Measurements from ENCODE around the gene ANAPC5. TPM values are rescaled to one million over a fixed set of nuclear protein-coding genes. Genes with fewer than 3 reads are reported as not detected.

The ANAPC5 gene, protein sequence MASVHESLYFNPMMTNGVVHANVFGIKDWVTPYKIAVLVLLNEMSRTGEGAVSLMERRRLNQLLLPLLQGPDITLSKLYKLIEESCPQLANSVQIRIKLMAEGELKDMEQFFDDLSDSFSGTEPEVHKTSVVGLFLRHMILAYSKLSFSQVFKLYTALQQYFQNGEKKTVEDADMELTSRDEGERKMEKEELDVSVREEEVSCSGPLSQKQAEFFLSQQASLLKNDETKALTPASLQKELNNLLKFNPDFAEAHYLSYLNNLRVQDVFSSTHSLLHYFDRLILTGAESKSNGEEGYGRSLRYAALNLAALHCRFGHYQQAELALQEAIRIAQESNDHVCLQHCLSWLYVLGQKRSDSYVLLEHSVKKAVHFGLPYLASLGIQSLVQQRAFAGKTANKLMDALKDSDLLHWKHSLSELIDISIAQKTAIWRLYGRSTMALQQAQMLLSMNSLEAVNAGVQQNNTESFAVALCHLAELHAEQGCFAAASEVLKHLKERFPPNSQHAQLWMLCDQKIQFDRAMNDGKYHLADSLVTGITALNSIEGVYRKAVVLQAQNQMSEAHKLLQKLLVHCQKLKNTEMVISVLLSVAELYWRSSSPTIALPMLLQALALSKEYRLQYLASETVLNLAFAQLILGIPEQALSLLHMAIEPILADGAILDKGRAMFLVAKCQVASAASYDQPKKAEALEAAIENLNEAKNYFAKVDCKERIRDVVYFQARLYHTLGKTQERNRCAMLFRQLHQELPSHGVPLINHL
- total RNA-seq (100 to 1,000 TPM; 133 TPM), polyA plus RNA-seq (148 TPM)

DNA sequence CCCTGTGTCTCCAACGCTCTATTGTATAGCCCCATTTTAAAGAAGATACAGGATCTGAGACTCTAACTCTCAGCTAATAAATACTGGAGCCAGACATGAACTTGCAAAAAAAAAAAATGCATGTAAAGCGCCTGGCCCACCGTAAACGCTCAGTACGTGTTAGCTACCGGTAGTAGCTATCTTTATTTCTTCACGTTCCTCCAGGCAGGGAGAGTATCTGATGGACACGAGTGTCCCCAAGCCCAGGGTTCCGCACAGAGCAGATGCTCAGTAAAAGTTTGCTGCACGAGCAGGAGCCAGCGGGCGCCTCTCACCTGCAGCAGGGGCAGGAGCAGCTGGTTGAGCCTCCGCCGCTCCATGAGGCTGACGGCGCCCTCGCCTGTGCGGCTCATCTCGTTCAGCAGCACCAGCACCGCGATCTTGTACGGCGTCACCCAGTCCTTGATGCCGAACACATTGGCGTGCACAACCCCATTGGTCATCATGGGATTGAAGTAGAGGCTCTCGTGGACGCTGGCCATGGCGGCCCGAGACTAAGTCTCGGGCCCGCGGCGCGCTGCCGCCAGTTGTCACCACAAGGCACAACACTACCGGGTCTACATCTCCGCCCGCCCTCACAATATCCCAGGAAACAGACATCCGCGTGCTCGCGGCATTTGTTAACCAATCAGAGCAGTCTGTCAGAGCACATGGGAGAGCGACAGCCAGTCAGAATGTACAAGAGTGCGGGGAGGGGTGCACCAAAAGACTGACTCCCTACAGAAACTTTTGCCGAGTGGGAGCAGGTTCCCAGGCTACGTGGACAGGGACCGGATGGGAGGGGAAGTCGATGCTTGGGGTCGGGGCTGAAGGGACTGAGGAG lies at the start of gene ANAPC5:
Gene ANAPC5, minus strand, starts transcription at position 592 of the 862 bp plus-strand sequence. Its CDS starts 71 bp downstream, at position 521.
- POLR2A ChIA-PET: interaction anchor here (0.5 to 2.0 kb wide), 6 partner anchors 48 to 856 kb away, joined by 3 to 24 read pairs (median 3); partner anchors contain the start of genes DYNLL1 and RNF34
- H3K36me3 ChIP-seq (ENCODE audit: insufficient read depth, low read length): peaks cover 3% of the 10 kb centered on the region
- no peaks in the 10 kb centered on the region for H3K9me3 ChIP-seq (ENCODE audit: low read length)
- H3K9me3 Mint-ChIP-seq: no peaks in the 10 kb centered on the region
- H3K36me3 Mint-ChIP-seq: peaks cover 0 to 20% (median 3%) of the 10 kb centered on the region in 3 donors
- peak within 1 kb of the TSS; percentile 86 for H3K27ac ChIP-seq (ENCODE audit: low read depth, low read length)
- H3K4me3 Mint-ChIP-seq: peak within 1 kb of the TSS; percentile 86 to 97 (median 94)
- DNase-seq: peak; percentile 80 to 92 (median 90)
- H3K4me3 ChIP-seq (ENCODE audit: low read length): peak within 1 kb of the TSS; percentile 86
- H3K4me1 Mint-ChIP-seq: peaks cover 31 to 54% (median 44%) of the 10 kb centered on the region in 3 donors
- no peaks in the 10 kb centered on the region for H3K27me3 ChIP-seq (ENCODE audit: insufficient read depth, low read length, poor library complexity, severe bottlenecking)
- peaks cover 25% of the 10 kb centered on the region for H3K4me1 ChIP-seq (ENCODE audit: insufficient read depth, low read length)
- peak within 1 kb of the TSS; percentile 76 to 98 (median 96) for H3K27ac Mint-ChIP-seq
- CTCF ChIA-PET: interaction anchor here (0.7 to 1.2 kb wide), 3 partner anchors 16 to 91 kb away, joined by 4 to 5 read pairs (median 5); partner anchors contain the start of gene RNF34
- H3K27me3 Mint-ChIP-seq: peaks cover 0 to 8% of the 10 kb centered on the region in 2 donors

DNA sequence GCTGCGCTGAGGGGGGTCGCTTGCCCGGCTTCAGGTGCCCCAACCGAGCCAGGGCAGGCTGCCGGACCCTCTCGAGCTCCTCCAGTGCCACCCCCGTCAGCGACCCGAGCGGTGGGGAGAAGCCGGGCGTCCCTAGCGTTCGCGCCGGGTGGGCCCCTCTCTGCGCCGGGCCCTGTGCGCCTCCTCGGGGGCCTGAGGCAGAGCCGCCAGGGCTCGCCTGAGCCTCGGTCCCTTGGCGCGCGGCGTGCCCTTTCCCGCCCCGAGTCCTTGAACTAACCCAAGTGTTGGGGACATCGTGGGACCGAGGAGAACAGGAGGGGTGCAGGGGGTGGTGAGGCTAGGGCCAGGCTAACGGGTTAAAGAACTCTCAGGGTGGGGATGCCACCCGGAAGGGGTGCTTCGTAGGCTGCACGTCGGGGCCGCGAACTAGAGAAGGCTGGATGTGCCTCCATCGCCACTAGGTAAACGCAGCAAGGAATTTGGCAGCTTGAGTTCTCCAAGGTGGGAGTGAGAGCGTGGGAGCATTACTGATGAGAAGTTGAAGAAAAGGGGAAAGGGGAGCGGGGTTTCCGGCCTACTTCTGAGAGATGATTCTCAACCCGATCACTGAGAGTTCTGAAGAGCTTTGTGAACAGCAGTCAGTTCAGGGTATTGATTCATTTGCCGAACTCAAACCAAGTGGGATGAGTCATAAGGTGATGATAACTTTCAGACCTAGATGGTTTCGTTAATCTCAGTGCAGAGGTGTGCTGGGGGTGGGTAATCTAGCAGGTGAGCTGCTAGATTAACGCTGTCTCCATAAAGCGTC lies 48.3 kb upstream of the ANAPC5 start:
- peaks cover 7% of the 10 kb centered on the region for H3K36me3 ChIP-seq (ENCODE audit: insufficient read depth, low read length)
- H3K9me3 ChIP-seq (ENCODE audit: low read length): no peaks in the 10 kb centered on the region
- Mint-ChIP-seq H3K27ac (peak overlapping the region; percentile 80 to 99 (median 96)), H3K36me3 (peaks cover 0 to 39% (median 7%) of the 10 kb centered on the region in 3 donors), H3K4me1 (peaks cover 39 to 59% (median 48%) of the 10 kb centered on the region in 3 donors), H3K9me3 (no peaks in the 10 kb centered on the region), H3K27me3 (no peaks in the 10 kb centered on the region), H3K4me3 (peak overlapping the region; percentile 90 to 100 (median 93))
- peak overlapping the region; percentile 97 for H3K27ac ChIP-seq (ENCODE audit: low read depth, low read length)
- H3K27me3 ChIP-seq (ENCODE audit: insufficient read depth, low read length, poor library complexity, severe bottlenecking): no peaks in the 10 kb centered on the region
- peaks cover 28% of the 10 kb centered on the region for H3K4me1 ChIP-seq (ENCODE audit: insufficient read depth, low read length)
- DNase-seq: peak; percentile 29 to 69 (median 52)
- H3K4me3 ChIP-seq (ENCODE audit: low read length): peak overlapping the region; percentile 96
- CTCF ChIA-PET: interaction anchor here (0.7 to 2.8 kb wide), 6 partner anchors 8 to 99 kb away, joined by 3 to 15 read pairs (median 4); partner anchors contain the start of gene ANAPC5
- POLR2A ChIA-PET: interaction anchor here (0.7 to 2.7 kb wide), 6 partner anchors 9 to 286 kb away, joined by 3 to 24 read pairs (median 4); partner anchors contain the start of gene ANAPC5

DNA sequence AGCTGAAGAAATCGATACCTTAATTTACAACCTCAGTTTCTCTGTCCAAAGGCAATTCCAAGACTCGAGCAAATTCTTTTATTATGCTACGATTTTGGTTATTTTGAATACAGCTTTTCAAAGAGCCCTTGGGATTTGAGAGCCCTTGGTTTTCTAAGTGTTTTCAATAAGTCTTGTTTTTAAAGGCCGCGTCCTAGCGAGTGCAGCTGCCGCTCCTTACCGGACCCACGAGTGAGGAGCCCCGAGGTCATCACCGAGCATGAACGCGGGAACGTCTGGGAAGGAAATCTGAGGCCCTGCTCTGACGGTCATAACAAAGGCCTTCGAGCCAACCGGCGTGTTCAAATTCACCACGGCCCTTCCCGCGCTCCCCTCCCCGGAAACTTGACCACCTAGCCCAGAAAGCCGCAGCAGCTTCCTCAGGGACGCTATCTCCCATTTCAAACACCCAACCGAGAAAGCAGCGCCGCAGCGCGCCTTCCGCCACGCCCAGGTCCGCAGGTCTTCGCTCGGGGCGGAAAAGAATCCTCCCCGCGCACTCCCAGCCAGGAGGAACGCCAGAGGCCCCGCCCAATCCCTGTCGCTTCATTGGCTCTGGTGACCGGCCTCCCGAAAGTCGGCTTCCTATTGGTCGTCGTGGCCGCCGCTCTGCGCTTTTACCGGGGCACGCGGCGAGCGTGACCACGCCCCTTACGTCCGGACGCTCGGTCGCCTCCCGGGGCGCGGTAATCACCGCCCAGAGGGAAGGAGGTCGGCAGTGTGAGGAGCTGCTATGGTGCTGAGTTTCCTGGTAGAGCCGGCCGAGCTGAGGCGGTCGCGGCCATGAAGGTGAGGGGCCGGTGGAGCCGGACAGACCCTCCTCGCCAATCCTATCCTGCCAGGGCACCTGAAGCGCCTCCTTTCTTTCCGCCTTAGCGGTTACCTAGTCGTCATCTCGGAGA lies 47.5 kb upstream of the ANAPC5 start, which contains the start of gene RNF34:
Gene RNF34, plus strand, starts transcription at position 728 of the 941 bp plus-strand sequence. Its CDS starts 95 bp downstream, at position 823.
- ChIA-PET CTCF (interaction anchor here (1.1 to 2.8 kb wide), 5 partner anchors 7 to 101 kb away, joined by 3 to 15 read pairs (median 5); partner anchors contain the start of gene ANAPC5), POLR2A (interaction anchor here (0.7 to 2.7 kb wide), 6 partner anchors 8 to 287 kb away, joined by 3 to 24 read pairs (median 4); partner anchors contain the start of gene ANAPC5)
- H3K4me1 Mint-ChIP-seq: peaks cover 37 to 53% (median 46%) of the 10 kb centered on the region in 3 donors
- Histone ChIP-seq H3K4me1 (ENCODE audit: insufficient read depth, low read length) (peaks cover 28% of the 10 kb centered on the region), H3K27me3 (ENCODE audit: insufficient read depth, low read length, poor library complexity, severe bottlenecking) (no peaks in the 10 kb centered on the region), H3K36me3 (ENCODE audit: insufficient read depth, low read length) (no peaks in the 10 kb centered on the region), H3K9me3 (ENCODE audit: low read length) (no peaks in the 10 kb centered on the region), H3K4me3 (ENCODE audit: low read length) (peak within 1 kb of the TSS; percentile 96), H3K27ac (ENCODE audit: low read depth, low read length) (peak within 1 kb of the TSS; percentile 97)
- peak within 1 kb of the TSS; percentile 80 to 99 (median 96) for H3K27ac Mint-ChIP-seq
- peak; percentile 97 to 98 (median 97) for DNase-seq
- peak within 1 kb of the TSS; percentile 90 to 100 (median 93) for H3K4me3 Mint-ChIP-seq
- H3K27me3 Mint-ChIP-seq: no peaks in the 10 kb centered on the region
- H3K9me3 Mint-ChIP-seq: no peaks in the 10 kb centered on the region
- peaks cover 0 to 30% (median 6%) of the 10 kb centered on the region in 3 donors for H3K36me3 Mint-ChIP-seq

DNA sequence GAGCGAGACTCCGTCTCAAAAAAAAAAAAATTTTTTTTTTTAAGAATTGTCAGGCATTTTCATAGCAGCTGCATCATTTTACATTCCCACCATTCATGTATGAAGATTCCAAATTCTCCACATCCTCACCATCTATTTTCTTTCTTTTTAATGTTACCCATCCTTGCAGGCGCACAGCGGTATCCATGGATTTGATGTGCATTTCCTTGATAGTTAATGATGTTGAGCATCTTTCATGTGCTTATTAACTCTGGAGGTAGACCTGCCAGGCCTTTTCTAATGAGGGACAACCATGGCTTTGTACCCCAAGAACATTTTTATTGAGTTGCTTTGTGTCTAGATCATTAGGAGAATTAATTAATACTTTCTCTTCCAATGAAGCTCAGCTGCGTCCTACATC lies 46.1 kb upstream of the ANAPC5 start:
- ChIA-PET CTCF (interaction anchor here (2.7 kb wide), 1 partner anchor 45 kb away, joined by 12 read pairs; no protein-coding TSS in a partner anchor), POLR2A (no interaction called here)
- Mint-ChIP-seq H3K27me3 (no peaks in the 10 kb centered on the region), H3K27ac (no peak overlapping the region), H3K4me3 (peak overlapping the region in 4 of 7 donors; percentile 90 to 99 (median 96)), H3K4me1 (peaks cover 31 to 40% (median 38%) of the 10 kb centered on the region in 3 donors), H3K9me3 (no peaks in the 10 kb centered on the region), H3K36me3 (peaks cover 0 to 19% (median 5%) of the 10 kb centered on the region in 3 donors)
- Histone ChIP-seq H3K4me1 (ENCODE audit: insufficient read depth, low read length) (peaks cover 28% of the 10 kb centered on the region), H3K9me3 (ENCODE audit: low read length) (no peaks in the 10 kb centered on the region), H3K27me3 (ENCODE audit: insufficient read depth, low read length, poor library complexity, severe bottlenecking) (no peaks in the 10 kb centered on the region), H3K27ac (ENCODE audit: low read depth, low read length) (no peak overlapping the region), H3K36me3 (ENCODE audit: insufficient read depth, low read length) (no peaks in the 10 kb centered on the region), H3K4me3 (ENCODE audit: low read length) (no peak overlapping the region)
- no peak for DNase-seq

DNA sequence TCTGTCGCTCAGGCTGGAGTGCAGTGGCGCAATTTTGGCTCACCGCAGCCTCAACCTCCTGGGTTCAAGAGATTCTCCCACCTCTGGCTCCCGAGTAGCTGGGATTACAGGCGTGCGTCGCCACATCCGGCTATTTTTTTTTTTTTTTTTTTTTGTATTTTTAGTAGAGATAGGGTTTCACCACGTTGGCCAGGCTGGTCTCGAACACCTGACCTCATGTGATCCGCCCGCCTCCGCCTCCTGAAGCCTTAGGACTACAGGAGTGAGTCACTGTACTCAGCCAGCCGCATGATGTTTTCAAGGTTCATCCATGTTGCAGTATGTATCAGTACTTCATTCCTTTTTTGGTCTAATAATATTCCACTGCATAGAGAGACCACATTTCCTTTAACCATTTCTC lies 45.3 kb upstream of the ANAPC5 start:
- Histone ChIP-seq H3K9me3 (ENCODE audit: low read length) (no peaks in the 10 kb centered on the region), H3K27ac (ENCODE audit: low read depth, low read length) (no peak overlapping the region), H3K36me3 (ENCODE audit: insufficient read depth, low read length) (no peaks in the 10 kb centered on the region), H3K27me3 (ENCODE audit: insufficient read depth, low read length, poor library complexity, severe bottlenecking) (no peaks in the 10 kb centered on the region), H3K4me3 (ENCODE audit: low read length) (no peak overlapping the region), H3K4me1 (ENCODE audit: insufficient read depth, low read length) (peaks cover 26% of the 10 kb centered on the region)
- POLR2A ChIA-PET: no interaction called here
- CTCF ChIA-PET: interaction anchor here (0.7 kb wide), 1 partner anchor 50 kb away, joined by 3 read pairs; no protein-coding TSS in a partner anchor
- Mint-ChIP-seq H3K4me1 (peaks cover 25 to 34% (median 33%) of the 10 kb centered on the region in 3 donors), H3K27me3 (no peaks in the 10 kb centered on the region), H3K9me3 (no peaks in the 10 kb centered on the region), H3K4me3 (peak overlapping the region in 1 of 7 donors; percentile 35), H3K27ac (no peak overlapping the region), H3K36me3 (peaks cover 0 to 13% (median 4%) of the 10 kb centered on the region in 3 donors)
- DNase-seq: no peak

DNA sequence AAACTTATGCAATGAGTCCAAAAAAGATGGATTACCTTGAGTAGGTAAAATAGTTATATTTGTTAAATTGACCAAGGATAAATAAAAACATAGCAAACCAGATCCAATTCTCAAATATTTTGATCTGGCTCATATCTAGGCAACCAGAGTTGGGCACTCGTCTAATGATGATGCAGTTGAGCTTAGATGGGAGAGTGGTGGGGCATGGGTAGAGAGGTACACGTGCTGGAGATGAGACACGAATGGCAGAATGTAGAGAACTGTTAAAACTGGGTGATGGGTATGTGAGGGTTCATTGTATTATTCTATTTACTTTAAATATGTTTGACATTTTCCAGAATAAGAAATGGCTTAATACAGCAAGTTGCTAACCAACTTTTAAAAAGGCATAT lies 40.1 kb upstream of the ANAPC5 start:
- Histone ChIP-seq H3K9me3 (ENCODE audit: low read length) (no peaks in the 10 kb centered on the region), H3K4me3 (ENCODE audit: low read length) (no peak overlapping the region), H3K27ac (ENCODE audit: low read depth, low read length) (no peak overlapping the region), H3K27me3 (ENCODE audit: insufficient read depth, low read length, poor library complexity, severe bottlenecking) (no peaks in the 10 kb centered on the region), H3K36me3 (ENCODE audit: insufficient read depth, low read length) (no peaks in the 10 kb centered on the region), H3K4me1 (ENCODE audit: insufficient read depth, low read length) (no peaks in the 10 kb centered on the region)
- H3K4me1 Mint-ChIP-seq: peaks cover 9 to 11% (median 11%) of the 10 kb centered on the region in 3 donors
- no peaks in the 10 kb centered on the region for H3K36me3 Mint-ChIP-seq
- no peaks in the 10 kb centered on the region for H3K27me3 Mint-ChIP-seq
- POLR2A ChIA-PET: interaction anchor here (0.6 to 1.3 kb wide), 3 partner anchors 8 to 56 kb away, joined by 3 to 8 read pairs (median 3); partner anchors contain the start of gene RNF34
- H3K4me3 Mint-ChIP-seq: peak overlapping the region in 3 of 7 donors; percentile 15 to 42 (median 41)
- CTCF ChIA-PET: interaction anchor here (1.1 to 1.2 kb wide), 3 partner anchors 8 to 57 kb away, joined by 3 to 5 read pairs (median 4); partner anchors contain the start of gene RNF34
- peak overlapping the region in 2 of 8 donors; percentile 13 to 76 for H3K27ac Mint-ChIP-seq
- no peaks in the 10 kb centered on the region for H3K9me3 Mint-ChIP-seq
- no peak for DNase-seq

Measured in CD8-positive, alpha-beta memory T cell (primary cell).